Retina (tissue), 1 donor: ENCODE data around the gene VWA5B1.

Source experiments
- DNase-seq: peaks from one replicate; pipeline ENCODE4 v3.0.0-alpha.2; 2016

VWA5B1 gene

GRCh38 chr1:20350421-20350820, 59.7 kb downstream of the VWA5B1 start:
- no peak for DNase-seq

GRCh38 chr1:20351911-20352701, 61.4 kb downstream of the VWA5B1 start:
- DNase-seq: no peak

- DNase-seq: no peak
Observed at GRCh38 chr1:20353836-20354235, 63.2 kb downstream of the VWA5B1 start.

- DNase-seq: no peak
Observed at GRCh38 chr1:20354610-20355009, 63.9 kb downstream of the VWA5B1 start.

GRCh38 chr1:20355101-20355827, 64.6 kb downstream of the VWA5B1 start:
- DNase-seq: no peak

GRCh38 chr1:20355828-20356735, 65.4 kb downstream of the VWA5B1 start:
- no peak for DNase-seq

- DNase-seq: no peak
Observed at GRCh38 chr1:20356850-20357459, 66.3 kb downstream of the VWA5B1 start.

- no peak for DNase-seq
Observed at GRCh38 chr1:20357796-20358195, 67.1 kb downstream of the VWA5B1 start.

- no peak for DNase-seq
Observed at GRCh38 chr1:20358761-20359263, 68.1 kb downstream of the VWA5B1 start.

- DNase-seq: no peak
Observed at GRCh38 chr1:20359451-20360330, 69.0 kb downstream of the VWA5B1 start.

- DNase-seq: no peak
Observed at GRCh38 chr1:20361401-20361800, 70.7 kb downstream of the VWA5B1 start.

- DNase-seq: peak; percentile 86
Observed at GRCh38 chr1:20361805-20362381, 71.2 kb downstream of the VWA5B1 start.

GRCh38 chr1:20362856-20363255, 72.2 kb downstream of the VWA5B1 start:
- DNase-seq: no peak

- peak; percentile 30 for DNase-seq
Observed at GRCh38 chr1:20365421-20366055, 74.9 kb downstream of the VWA5B1 start.

- peak; percentile 72 for DNase-seq
Observed at GRCh38 chr1:20366056-20366462, 75.4 kb downstream of the VWA5B1 start.

GRCh38 chr1:20366463-20367115, 75.9 kb downstream of the VWA5B1 start:
- DNase-seq: peak; percentile 25

- peak; percentile 84 for DNase-seq
Observed at GRCh38 chr1:20367116-20367585, 76.5 kb downstream of the VWA5B1 start.

- no peak for DNase-seq
Observed at GRCh38 chr1:20367626-20368025, 77.0 kb downstream of the VWA5B1 start.

- no peak for DNase-seq
Observed at GRCh38 chr1:20368866-20369470, 78.3 kb downstream of the VWA5B1 start.
